ENCODE measurements around the gene APOBEC2. TPM values are rescaled to one million over a fixed set of nuclear protein-coding genes. Genes with fewer than 3 reads are reported as not detected.

The APOBEC2 gene
- total and polyA plus RNA-seq, 2 of the 13 experiments (the other 11 are each of a cell fraction or from before 2014, with no cell fraction given): 0.09 TPM; not detected in 1

DNA sequence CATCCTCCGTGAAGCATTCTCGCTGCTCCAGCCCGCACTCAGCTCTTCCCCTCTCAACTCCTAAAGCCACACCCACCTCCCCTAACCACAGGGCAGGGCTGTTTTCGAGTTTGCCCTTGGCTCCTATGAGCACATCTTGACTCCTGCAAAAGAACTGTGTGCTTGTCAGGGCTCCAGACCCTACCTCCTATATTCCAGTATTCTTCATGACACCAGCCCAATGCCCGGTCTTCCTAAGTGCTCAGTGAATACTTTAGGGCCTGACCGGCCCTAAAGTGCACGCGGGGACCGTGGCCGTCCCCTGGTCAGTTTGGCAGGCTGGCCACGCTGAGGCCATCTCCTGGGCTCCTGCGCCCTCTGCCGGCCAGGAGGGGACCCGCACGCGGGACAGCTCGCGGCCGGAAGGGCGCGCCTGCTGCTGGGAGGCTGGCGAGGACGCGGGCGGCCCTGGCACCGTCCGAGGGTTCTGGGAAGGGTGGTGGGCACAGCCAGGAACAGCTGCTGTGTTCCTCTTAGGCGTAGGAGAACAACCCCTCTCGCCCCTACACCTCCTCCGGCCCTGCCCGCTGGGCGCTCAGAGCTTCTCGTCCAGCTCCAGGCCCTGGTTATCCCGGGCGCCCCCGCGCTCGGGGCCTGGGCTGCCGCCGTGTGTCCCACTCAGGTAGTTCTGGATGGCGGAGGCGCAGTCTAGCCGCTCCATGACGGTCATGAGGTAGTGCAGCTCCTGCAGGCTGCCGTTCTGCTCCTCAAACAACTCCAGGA is 25.0 kb upstream of the APOBEC2 start (continued):
- no peak for TF ChIP-seq SCMH1 (CRISPR knock-in tag; IDR thresholded peaks at IDR 0.05; ENCODE audit: borderline replicate concordance)
- no peak for TF ChIP-seq ZSCAN12 (CRISPR knock-in tag; IDR thresholded peaks at IDR 0.05)
- TF ChIP-seq MTA3 (CRISPR knock-in tag; IDR thresholded peaks at IDR 0.05): no peak
- TF ChIP-seq, protein P1, sequence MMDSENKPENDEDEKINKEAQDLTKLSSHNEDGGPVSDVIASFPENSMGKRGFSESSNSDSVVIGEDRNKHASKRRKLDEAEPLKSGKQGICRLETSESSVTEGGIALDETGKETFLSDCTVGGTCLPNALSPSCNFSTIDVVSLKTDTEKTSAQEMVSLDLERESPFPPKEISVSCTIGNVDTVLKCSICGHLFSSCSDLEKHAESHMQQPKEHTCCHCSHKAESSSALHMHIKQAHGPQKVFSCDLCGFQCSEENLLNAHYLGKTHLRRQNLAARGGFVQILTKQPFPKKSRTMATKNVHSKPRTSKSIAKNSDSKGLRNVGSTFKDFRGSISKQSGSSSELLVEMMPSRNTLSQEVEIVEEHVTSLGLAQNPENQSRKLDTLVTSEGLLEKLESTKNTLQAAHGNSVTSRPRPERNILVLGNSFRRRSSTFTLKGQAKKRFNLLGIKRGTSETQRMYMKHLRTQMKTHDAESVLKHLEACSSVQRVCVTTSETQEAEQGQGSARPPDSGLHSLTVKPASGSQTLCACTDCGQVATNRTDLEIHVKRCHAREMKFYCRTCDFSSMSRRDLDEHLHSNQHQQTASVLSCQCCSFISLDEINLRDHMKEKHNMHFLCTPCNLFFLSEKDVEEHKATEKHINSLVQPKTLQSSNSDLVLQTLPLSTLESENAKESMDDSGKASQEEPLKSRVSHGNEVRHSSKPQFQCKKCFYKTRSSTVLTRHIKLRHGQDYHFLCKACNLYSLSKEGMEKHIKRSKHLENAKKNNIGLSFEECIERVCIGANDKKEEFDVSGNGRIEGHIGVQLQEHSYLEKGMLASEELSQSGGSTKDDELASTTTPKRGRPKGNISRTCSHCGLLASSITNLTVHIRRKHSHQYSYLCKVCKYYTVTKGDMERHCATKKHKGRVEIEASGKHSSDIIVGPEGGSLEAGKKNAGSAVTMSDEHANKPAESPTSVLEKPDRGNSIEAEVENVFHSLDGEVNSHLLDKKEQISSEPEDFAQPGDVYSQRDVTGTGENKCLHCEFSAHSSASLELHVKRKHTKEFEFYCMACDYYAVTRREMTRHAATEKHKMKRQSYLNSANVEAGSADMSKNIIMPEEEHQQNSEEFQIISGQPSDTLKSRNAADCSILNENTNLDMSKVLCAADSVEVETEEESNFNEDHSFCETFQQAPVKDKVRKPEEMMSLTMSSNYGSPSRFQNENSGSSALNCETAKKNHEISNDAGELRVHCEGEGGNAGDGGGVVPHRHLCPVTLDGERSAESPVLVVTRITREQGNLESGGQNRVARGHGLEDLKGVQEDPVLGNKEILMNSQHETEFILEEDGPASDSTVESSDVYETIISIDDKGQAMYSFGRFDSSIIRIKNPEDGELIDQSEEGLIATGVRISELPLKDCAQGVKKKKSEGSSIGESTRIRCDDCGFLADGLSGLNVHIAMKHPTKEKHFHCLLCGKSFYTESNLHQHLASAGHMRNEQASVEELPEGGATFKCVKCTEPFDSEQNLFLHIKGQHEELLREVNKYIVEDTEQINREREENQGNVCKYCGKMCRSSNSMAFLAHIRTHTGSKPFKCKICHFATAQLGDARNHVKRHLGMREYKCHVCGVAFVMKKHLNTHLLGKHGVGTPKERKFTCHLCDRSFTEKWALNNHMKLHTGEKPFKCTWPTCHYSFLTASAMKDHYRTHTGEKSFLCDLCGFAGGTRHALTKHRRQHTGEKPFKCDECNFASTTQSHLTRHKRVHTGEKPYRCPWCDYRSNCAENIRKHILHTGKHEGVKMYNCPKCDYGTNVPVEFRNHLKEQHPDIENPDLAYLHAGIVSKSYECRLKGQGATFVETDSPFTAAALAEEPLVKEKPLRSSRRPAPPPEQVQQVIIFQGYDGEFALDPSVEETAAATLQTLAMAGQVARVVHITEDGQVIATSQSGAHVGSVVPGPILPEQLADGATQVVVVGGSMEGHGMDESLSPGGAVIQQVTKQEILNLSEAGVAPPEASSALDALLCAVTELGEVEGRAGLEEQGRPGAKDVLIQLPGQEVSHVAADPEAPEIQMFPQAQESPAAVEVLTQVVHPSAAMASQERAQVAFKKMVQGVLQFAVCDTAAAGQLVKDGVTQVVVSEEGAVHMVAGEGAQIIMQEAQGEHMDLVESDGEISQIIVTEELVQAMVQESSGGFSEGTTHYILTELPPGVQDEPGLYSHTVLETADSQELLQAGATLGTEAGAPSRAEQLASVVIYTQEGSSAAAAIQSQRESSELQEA (CRISPR knock-in tag; IDR thresholded peaks at IDR 0.05; ENCODE audit: not compliant biosample characterization): peak; percentile 23
- TF ChIP-seq, protein P2, sequence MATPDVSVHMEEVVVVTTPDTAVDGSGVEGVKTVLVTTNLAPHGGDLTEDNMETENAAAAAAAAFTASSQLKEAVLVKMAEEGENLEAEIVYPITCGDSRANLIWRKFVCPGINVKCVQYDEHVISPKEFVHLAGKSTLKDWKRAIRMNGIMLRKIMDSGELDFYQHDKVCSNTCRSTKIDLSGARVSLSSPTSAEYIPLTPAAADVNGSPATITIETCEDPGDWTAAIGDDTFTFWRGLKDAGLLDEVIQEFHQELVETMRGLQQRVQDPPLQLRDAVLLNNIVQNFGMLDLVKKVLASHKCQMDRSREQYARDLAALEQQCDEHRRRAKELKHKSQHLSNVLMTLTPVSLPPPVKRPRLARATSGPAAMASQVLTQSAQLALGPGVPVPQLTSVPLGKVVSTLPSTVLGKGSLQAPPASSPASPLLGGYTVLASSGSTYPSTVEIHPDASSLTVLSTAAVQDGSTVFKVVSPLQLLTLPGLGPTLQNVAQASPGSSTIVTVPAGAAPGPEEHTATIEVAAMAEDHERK (CRISPR knock-in tag; IDR thresholded peaks at IDR 0.05; ENCODE audit: low read depth): no peak
- TF ChIP-seq ZNF431 (CRISPR knock-in tag; IDR thresholded peaks at IDR 0.05; ENCODE audit: borderline replicate concordance, low read depth): no peak
- no peak for TF ChIP-seq ZFP82 (CRISPR knock-in tag; IDR thresholded peaks at IDR 0.05; ENCODE audit: borderline replicate concordance)
- TF ChIP-seq BORCS8-MEF2B (CRISPR knock-in tag; IDR thresholded peaks at IDR 0.05): no peak
- no peak for TF ChIP-seq ZKSCAN1 (IDR thresholded peaks at IDR 0.05; ENCODE audit: low read length)
- TF ChIP-seq YEATS4 (CRISPR knock-in tag; IDR thresholded peaks at IDR 0.05; ENCODE audit: borderline replicate concordance): peak; percentile 47; the same call in 1 of the 2 replicates
- TF ChIP-seq THAP11 (CRISPR knock-in tag; IDR thresholded peaks at IDR 0.05): no peak
- TF ChIP-seq U2AF2 (IDR thresholded peaks at IDR 0.05; ENCODE audit: low read depth, low read length): no peak
- TF ChIP-seq ATF1 (CRISPR knock-in tag; IDR thresholded peaks at IDR 0.05): no peak
- no peak for TF ChIP-seq ZNF567 (CRISPR knock-in tag; IDR thresholded peaks at IDR 0.05; ENCODE audit: borderline replicate concordance)
- TF ChIP-seq NKX3-1 (CRISPR knock-in tag; IDR thresholded peaks at IDR 0.05): 0 out of 2 replicates have a peak, but pooled peaks have one; percentile 25
- no peak; the same call in 1 of the 2 replicates for TF ChIP-seq ZNF383 (CRISPR knock-in tag; IDR thresholded peaks at IDR 0.05; ENCODE audit: borderline replicate concordance)
- no peak for TF ChIP-seq SMARCC2 (IDR thresholded peaks at IDR 0.05)
- 0 out of 2 replicates have a peak, but pooled peaks have one; percentile 68 for TF ChIP-seq ZNF451 (CRISPR knock-in tag; IDR thresholded peaks at IDR 0.05)
- TF ChIP-seq, protein P3, sequence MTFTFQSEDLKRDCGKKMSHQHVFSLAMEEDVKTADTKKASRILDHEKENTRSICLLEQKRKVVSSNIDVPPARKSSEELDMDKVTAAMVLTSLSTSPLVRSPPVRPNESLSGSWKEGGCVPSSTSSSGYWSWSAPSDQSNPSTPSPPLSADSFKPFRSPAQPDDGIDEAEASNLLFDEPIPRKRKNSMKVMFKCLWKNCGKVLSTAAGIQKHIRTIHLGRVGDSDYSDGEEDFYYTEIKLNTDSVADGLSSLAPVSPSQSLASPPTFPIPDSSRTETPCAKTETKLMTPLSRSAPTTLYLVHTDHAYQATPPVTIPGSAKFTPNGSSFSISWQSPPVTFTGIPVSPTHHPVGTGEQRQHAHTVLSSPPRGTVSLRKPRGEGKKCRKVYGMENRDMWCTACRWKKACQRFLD (CRISPR knock-in tag; IDR thresholded peaks at IDR 0.05; ENCODE audit: borderline replicate concordance): peak; percentile 68; the same call in 1 of the 2 replicates
